ENCODE measurements around the gene SHROOM1.

SHROOM1 gene

GRCh38 chr5:132853323-132853722 lies 22.9 kb upstream of the SHROOM1 start:
- no peak for DNase-seq (ENCODE audit: extremely low read depth in 1 of 2, low read depth in 1 of 2)

DNA sequence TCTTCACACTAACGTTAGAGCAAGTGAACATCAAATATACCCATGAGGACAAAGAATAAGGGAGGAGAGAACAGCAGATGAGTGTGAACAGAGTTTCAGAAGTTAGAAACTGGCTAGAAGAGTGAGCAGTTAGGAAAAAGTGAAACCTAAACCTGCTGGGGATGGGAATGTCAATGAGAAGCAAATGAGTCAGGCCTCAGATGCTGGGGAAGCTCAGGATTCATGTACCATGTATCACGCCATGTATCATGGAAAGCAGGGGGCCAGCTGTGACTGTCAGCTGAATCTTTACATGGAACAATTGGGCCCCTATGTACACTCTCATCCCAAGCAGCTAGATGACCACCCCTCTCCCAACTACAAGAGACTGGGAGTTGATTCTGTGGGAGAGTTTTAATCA lies 19.6 kb upstream of the SHROOM1 start:
- DNase-seq (ENCODE audit: extremely low read depth in 1 of 2, low read depth in 1 of 2) = no peak

DNA sequence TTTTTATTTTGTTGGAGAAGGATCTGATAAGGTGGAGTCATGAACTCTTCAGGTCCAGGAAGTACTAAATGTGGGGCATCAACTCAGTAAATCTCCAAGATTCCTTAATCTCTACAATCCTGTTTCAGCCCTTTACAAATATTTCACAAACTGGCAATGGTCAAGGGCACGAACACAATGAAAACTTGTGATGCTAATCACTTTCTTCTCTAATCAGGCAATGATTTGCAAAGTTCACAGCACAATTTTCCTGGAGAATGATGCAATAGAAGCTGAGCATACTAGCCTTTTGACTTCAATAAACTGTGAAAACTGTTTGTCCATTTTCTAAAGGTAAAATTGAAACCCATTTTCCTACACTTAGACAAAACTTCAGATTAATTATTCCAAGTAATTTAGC lies 18.9 kb upstream of the SHROOM1 start:
- DNase-seq (ENCODE audit: extremely low read depth in 1 of 2, low read depth in 1 of 2) = no peak

DNA sequence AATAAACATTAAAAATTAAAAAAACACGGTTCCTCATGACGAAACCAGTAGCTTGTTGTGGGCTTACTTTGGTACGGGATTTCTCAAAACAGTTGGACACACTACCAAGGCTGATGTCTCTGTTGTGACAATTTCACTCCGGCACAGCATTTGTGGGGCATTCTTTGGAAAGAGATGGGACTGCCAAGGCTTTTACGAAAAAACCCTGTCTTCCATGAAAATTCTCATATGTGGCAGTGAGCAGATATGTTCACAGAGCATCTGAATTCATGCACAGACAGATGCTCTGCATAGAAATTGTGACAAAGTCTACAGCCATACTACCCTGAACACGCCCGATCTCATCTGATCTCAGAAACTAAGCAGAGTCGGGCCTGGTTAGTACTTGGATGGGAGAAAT lies 17.8 kb upstream of the SHROOM1 start:
- DNase-seq (ENCODE audit: extremely low read depth in 1 of 2, low read depth in 1 of 2) = no peak

- DNase-seq (ENCODE audit: extremely low read depth in 1 of 2, low read depth in 1 of 2) = no peak
These were observed 10.9 kb upstream of the SHROOM1 start for GRCh38 chr5:132841305-132841704.

DNA sequence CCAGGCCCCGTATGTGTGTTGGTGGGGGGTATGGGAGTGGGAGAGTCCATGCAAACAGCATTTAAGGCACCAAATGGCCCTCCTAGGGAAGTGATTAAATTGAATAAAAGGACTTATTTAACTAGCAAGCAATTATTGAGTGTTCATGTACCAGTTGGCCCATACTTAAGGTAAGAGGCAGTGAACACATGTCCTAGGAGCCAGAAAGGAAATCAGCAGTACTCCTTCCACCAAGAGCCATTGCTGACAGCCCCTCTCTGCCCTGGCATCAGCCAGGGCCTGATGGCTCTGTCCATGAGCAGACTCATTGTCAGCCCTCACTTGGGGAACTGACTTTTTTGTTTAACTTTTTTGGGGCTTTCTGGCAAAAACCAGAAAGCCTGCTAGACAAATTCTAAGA lies 10.4 kb upstream of the SHROOM1 start:
- no peak for DNase-seq (ENCODE audit: extremely low read depth in 1 of 2, low read depth in 1 of 2)

- DNase-seq (ENCODE audit: extremely low read depth in 1 of 2, low read depth in 1 of 2) = no peak
These were observed 9.9 kb upstream of the SHROOM1 start for GRCh38 chr5:132840313-132840712.

GRCh38 chr5:132839426-132840301 lies 9.2 kb upstream of the SHROOM1 start:
- DNase-seq (ENCODE audit: extremely low read depth in 1 of 2, low read depth in 1 of 2) = no peak

GRCh38 chr5:132838516-132839282 lies 8.3 kb upstream of the SHROOM1 start:
- DNase-seq (ENCODE audit: extremely low read depth in 1 of 2, low read depth in 1 of 2) = no peak

- DNase-seq (ENCODE audit: extremely low read depth in 1 of 2, low read depth in 1 of 2) = no peak
These were observed 7.4 kb upstream of the SHROOM1 start for GRCh38 chr5:132837868-132838267.

DNA sequence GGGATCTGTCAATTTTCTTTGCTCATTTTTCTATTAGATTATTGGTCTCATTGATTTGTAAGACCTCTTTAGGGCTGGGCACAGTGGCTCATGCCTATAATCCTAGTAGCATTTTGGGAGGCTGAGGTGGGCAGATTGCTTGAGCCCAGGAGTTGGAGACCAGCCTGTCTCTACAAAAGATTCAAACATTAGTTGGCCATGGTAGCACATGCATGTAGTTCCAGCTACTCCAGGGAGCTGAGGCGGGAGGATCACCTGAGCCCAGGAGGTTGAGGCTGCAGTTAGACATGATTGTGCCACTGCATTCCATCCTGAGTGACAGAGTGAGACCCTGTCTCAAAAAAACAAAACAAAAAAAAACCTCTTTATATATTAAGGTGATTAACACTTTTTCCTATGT lies 6.4 kb upstream of the SHROOM1 start:
- no peak for DNase-seq (ENCODE audit: extremely low read depth in 1 of 2, low read depth in 1 of 2)

DNA sequence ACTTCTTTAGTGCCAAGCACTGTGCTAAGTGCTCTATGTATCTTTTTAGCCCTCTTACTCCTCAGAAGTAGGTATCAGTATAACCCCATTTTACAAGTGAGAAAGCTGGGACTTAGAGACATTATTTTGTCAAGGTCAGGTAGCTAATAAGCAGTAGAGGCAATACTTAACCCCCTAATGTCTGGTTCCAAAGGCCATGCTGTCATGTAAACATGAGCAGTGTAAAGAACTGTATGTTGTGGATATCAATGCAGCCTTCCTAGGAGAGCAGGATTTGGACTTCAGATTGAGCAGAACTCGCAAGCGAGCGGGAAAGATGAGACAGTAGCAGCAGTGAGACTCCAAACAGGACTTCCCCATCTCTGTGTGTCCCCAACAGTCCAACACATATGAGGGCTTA lies 3.6 kb upstream of the SHROOM1 start:
- no peak for DNase-seq (ENCODE audit: extremely low read depth in 1 of 2, low read depth in 1 of 2)

DNA sequence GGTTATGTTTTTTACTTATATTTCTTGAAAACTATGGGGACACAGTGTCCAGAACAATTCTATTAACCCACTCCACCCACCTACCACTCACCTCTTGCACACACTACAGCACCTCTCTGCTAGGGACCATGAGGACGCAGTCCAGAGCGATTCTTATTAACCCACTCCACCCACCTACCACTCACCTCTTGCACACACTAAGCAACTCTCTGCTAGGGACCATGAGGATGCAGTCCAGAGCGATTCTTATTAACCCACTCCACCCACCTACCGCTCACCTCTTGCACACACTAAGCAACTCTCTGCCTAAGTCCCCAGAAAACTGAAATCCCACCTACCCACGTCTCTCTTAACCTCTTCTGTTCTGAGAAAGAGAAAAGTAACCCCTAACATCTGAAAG lies 2.2 kb upstream of the SHROOM1 start:
- DNase-seq (ENCODE audit: extremely low read depth in 1 of 2, low read depth in 1 of 2) = no peak

GRCh38 chr5:132831095-132831860 lies 831 bp upstream of the SHROOM1 start:
- no peak for DNase-seq (ENCODE audit: extremely low read depth in 1 of 2, low read depth in 1 of 2)

GRCh38 chr5:132829742-132830435 lies 558 bp downstream of the SHROOM1 start:
- peak in 1 of 2 donors; percentile 62 for DNase-seq (ENCODE audit: extremely low read depth in 1 of 2, low read depth in 1 of 2)

- DNase-seq (ENCODE audit: extremely low read depth in 1 of 2, low read depth in 1 of 2) = no peak
These were observed 1.5 kb downstream of the SHROOM1 start for GRCh38 chr5:132828846-132829494.

GRCh38 chr5:132827943-132828673 lies 2.3 kb downstream of the SHROOM1 start:
- no peak for DNase-seq (ENCODE audit: extremely low read depth in 1 of 2, low read depth in 1 of 2)

DNA sequence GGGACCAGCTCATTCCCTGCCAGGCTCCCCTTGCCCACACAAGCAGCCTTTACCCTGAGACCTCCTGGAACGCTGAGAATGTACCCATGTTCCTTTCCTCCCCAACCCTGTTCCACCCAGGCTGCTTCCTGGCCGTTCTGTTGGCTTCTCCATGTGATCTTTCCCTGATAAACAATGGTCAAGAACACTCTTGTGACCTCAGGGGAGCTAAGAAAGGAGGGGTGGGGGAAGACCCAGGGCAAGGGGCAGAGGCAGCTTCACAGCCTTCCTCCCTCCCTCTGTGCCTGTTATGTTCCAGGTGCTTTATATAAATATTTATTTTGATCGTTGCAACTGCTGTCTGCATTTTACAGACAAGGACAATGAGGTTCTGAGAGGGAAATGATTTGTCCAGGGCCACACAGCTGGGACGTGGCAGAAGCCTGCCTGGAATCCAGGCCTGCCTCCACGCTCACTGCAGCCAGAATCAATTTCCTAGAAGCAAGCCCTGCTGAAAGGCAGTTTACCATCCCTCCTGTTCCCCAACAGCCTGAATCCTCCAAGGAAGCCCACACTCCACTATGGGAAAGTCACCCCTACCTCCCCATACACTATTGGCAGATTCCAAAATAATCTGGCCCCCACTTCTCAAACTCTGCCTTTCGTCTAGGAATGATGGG lies 3.9 kb downstream of the SHROOM1 start:
- no peak for DNase-seq (ENCODE audit: extremely low read depth in 1 of 2, low read depth in 1 of 2)

GRCh38 chr5:132825834-132826391 lies 4.5 kb downstream of the SHROOM1 start:
- no peak for DNase-seq (ENCODE audit: extremely low read depth in 1 of 2, low read depth in 1 of 2)

Measured in activated CD8-positive, alpha-beta memory T cell treated with anti-CD3 and anti-CD28 coated beads for 1 hour (primary cell).